SK-N-SH (cell line): ENCODE data around the gene HOXA6. TPM values are rescaled to one million over a fixed set of nuclear protein-coding genes. Genes with fewer than 3 reads are reported as not detected.
A peak's percentile ranks its signal among the peaks of the same experiment; 100 is the strongest.

Experiments used
- CTCF ChIA-PET: fragments of 300-600, 350-600 bp; formaldehyde crosslinking; extraction: SDS; loops from one replicate; lab custom pipeline; 2021; lab: Yijun Ruan, JAX
- POLR2A ChIA-PET: fragments of 350-600 bp; sonication (Branson Sonifier 250); formaldehyde crosslinking; extraction: SDS; loops from one replicate; lab custom pipeline; 2020; ENCODE audit warnings: antibody characterized with exemption, inconsistent platforms; lab: Yijun Ruan, JAX
- DNase-seq: peaks from one replicate; pipeline ENCODE4 v3.0.0; 2012
- H2AFZ ChIP-seq: fragments of 200-600 bp; sonication (generic); 2 replicates; pipeline ENCODE4 v1.8.1; 2016; ENCODE audit warnings: antibody characterized with exemption, mild to moderate bottlenecking, low read depth
- H3F3A ChIP-seq: fragments of 200-600 bp; sonication (generic); replicated peaks from 2 replicates; pipeline ENCODE3; 2016; ENCODE audit warnings: antibody characterized with exemption, mild to moderate bottlenecking; ENCODE audit not compliant: insufficient read depth
- H3K27ac ChIP-seq, 2 experiments: fragments of 200-500 bp in 1 of 2; fragments of 200-600 bp in 1 of 2; sonication (Bioruptor generic) in 1 of 2; sonication (generic), shearing (Covaris generic) in 1 of 2; 2 replicates each; pipeline versions ENCODE4 v1.5.1 to v1.6.1; 2014 to 2016; ENCODE audit warnings: low read depth in 2 of 2, inconsistent platforms in 1 of 2, low read length in 1 of 2, mild to moderate bottlenecking in 1 of 2, mixed read lengths in 1 of 2
- H3K27me3 ChIP-seq: fragments of 200-600 bp; sonication (generic), shearing (Covaris generic); 2 replicates; pipeline ENCODE4 v1.6.1; 2016; ENCODE audit warnings: mixed run types; ENCODE audit not compliant: insufficient read depth
- H3K36me3 ChIP-seq, 2 experiments: fragments of 200-500 bp in 1 of 2; fragments of 200-600 bp in 1 of 2; sonication (Bioruptor generic) in 1 of 2; sonication (generic) in 1 of 2; replicated peaks in 1 of 2; 2 replicates each; pipeline versions ENCODE3 to v1.5.1; 2014 to 2016; ENCODE audit warnings: low read length in 1 of 2, mild to moderate bottlenecking in 1 of 2; ENCODE audit not compliant: insufficient read depth in 2 of 2, control insufficient read depth in 1 of 2
- H3K4me1 ChIP-seq, 2 experiments: fragments of 200-500 bp in 1 of 2; fragments of 200-600 bp in 1 of 2; sonication (Bioruptor generic) in 1 of 2; sonication (generic), shearing (Covaris generic) in 1 of 2; 2 replicates each; pipeline versions ENCODE4 v1.5.1 to v1.6.1; 2014 to 2016; ENCODE audit warnings: low read depth in 1 of 2, low read length in 1 of 2, mixed run types in 1 of 2; ENCODE audit not compliant: insufficient read depth in 2 of 2, control insufficient read depth in 1 of 2
- H3K4me2 ChIP-seq: fragments of 200-600 bp; sonication (generic), shearing (Covaris generic); 2 replicates; pipeline ENCODE4 v1.6.1; 2017; ENCODE audit warnings: mixed run types
- H3K4me3 ChIP-seq, 2 experiments: fragments of 200-500 bp in 1 of 2; fragments of 200-600 bp in 1 of 2; sonication (Bioruptor generic) in 1 of 2; sonication (generic), shearing (Covaris generic) in 1 of 2; 2 replicates each; pipeline versions ENCODE4 v1.5.1 to v1.8.1; 2014 to 2016; ENCODE audit warnings: low read depth in 2 of 2, inconsistent platforms in 1 of 2, low read length in 1 of 2, mild to moderate bottlenecking in 1 of 2, mixed read lengths in 1 of 2, moderate library complexity in 1 of 2
- H3K79me2 ChIP-seq: fragments of 200-600 bp; sonication (generic); 2 replicates; pipeline ENCODE4 v1.8.1; 2017; ENCODE audit warnings: mild to moderate bottlenecking; ENCODE audit not compliant: insufficient read depth
- H3K9ac ChIP-seq: fragments of 200-600 bp; sonication (generic); 2 replicates; pipeline ENCODE4 v1.6.1; 2017; ENCODE audit warnings: mixed run types
- H3K9me2 ChIP-seq: fragments of 200-600 bp; sonication (generic); 2 replicates; pipeline ENCODE4 v1.6.1; 2017; ENCODE audit warnings: mixed run types
- H3K9me3 ChIP-seq: fragments of 200-600 bp; sonication (generic); 2 replicates; pipeline ENCODE4 v1.6.1; 2017; ENCODE audit warnings: mixed run types, mild to moderate bottlenecking, moderate library complexity
- H4K20me1 ChIP-seq: fragments of 200-600 bp; sonication (generic); 2 replicates; pipeline ENCODE4 v1.6.1; 2017; ENCODE audit warnings: mild to moderate bottlenecking, mixed run types; ENCODE audit not compliant: insufficient read depth
- EZH2phosphoT487 ChIP-seq: fragments of 200-600 bp; sonication (generic); IDR thresholded peaks from 2 replicates; pipeline ENCODE4 v1.6.1; 2017; ENCODE audit warnings: low read depth, mixed run types, mild to moderate bottlenecking, antibody characterized with exemption, moderate library complexity, borderline replicate concordance
- FOXM1 ChIP-seq: IDR thresholded peaks from 2 replicates; pipeline ENCODE4 v1.4.0; 2012; ENCODE audit warnings: low read depth, mild to moderate bottlenecking
- IRF3 ChIP-seq: fragments of 150-350 bp; IDR thresholded peaks from 2 replicates; pipeline ENCODE4 v1.6.1; 2016; ENCODE audit warnings: mild to moderate bottlenecking, low read depth, low read length
- MEF2A ChIP-seq: IDR thresholded peaks from 2 replicates; pipeline ENCODE4 v1.4.0; 2012; ENCODE audit warnings: low read depth, borderline replicate concordance
- USF1 ChIP-seq: IDR thresholded peaks from 2 replicates; pipeline ENCODE4 v1.4.0; 2012; ENCODE audit warnings: low read depth, borderline replicate concordance
- WGBS: methylation state at CpG from one replicate; pipeline ENCODE4 v1.1.6; 2017; ENCODE audit warnings: low lambda C conversion rate; 5-methylcytosine and 5-hydroxymethylcytosine counted together
- polyA plus RNA-seq, 3 experiments: library from polyadenylated mRNA; depleted of rRNA; stranded (reverse); fragments of >200 nt; gene quantifications; 2 replicates each; pipeline ENCODE4 v1.2.3, GENCODE V29; 2012

Gene HOXA6
- polyA plus RNA-seq, 1 of the 3 experiments (the other 2 are of a cell fraction), result not detected

- no peaks in the 10 kb centered on the region for H3K79me2 ChIP-seq
- TF ChIP-seq FOXM1 (no peak), IRF3 (no peak), EZH2phosphoT487 (no peak; the same call in 1 of the 2 replicates)
- H3K9me3 ChIP-seq, result no peaks in the 10 kb centered on the region
- H3K27ac ChIP-seq, result no peak overlapping the region
- H3K36me3 ChIP-seq, result no peaks in the 10 kb centered on the region
- H3K27me3 ChIP-seq, result peaks cover 94% of the 10 kb centered on the region
- ChIA-PET CTCF (interaction anchor here (0.9 to 12.1 kb wide), 8 partner anchors 8 to 796 kb away, joined by 3 to 205 read pairs (median 4); partner anchors contain the start of genes HOXA10 and HOXA3), POLR2A (no interaction called here)
- WGBS, result 25% methylated on average over 33 of the region's 46 CpGs
- H3K4me1 ChIP-seq, result peaks cover 0 to 3% of the 10 kb centered on the region in 2 experiments; a peak in 1 of 4 replicates
- peaks cover 13% of the 10 kb centered on the region for H4K20me1 ChIP-seq
- no peak overlapping the region for H3K4me3 ChIP-seq
- H2AFZ ChIP-seq, result no peak overlapping the region
- H3K9ac ChIP-seq, result no peak overlapping the region
- no peaks in the 10 kb centered on the region for H3K9me2 ChIP-seq
- H3F3A ChIP-seq, result peaks cover 20% of the 10 kb centered on the region
- no peak overlapping the region for H3K4me2 ChIP-seq
- DNase-seq, result no peak
Measured at GRCh38 chr7:27165996-27166530, 18.5 kb upstream of the HOXA6 start.

- Histone ChIP-seq H3F3A (peaks cover 15% of the 10 kb centered on the region), H3K36me3 (no peaks in the 10 kb centered on the region), H3K4me2 (0 out of 2 replicates have a peak within 1 kb of the TSS, but pooled peaks have one; percentile 4)
- POLR2A ChIA-PET, result no interaction called here
- TF ChIP-seq MEF2A (no peak), USF1 (peak; percentile 52; the same call in 1 of the 2 replicates), EZH2phosphoT487 (peak; percentile 92)
- TF ChIP-seq, all 33 proteins: peak for 2
- Histone ChIP-seq H3K9me2 (no peaks in the 10 kb centered on the region), H3K4me3 (no peak within 1 kb of the TSS), H2AFZ (no peak within 1 kb of the TSS), H3K79me2 (no peaks in the 10 kb centered on the region), H3K4me1 (peaks cover 0 to 8% of the 10 kb centered on the region in 2 experiments; a peak in 1 of 4 replicates), H3K9me3 (no peaks in the 10 kb centered on the region), H3K9ac (no peak within 1 kb of the TSS), H4K20me1 (peaks cover 9% of the 10 kb centered on the region), H3K27me3 (peaks cover 91% of the 10 kb centered on the region), H3K27ac (no peak within 1 kb of the TSS)
- CTCF ChIA-PET, result interaction anchor here (1.1 to 12.1 kb wide), 7 partner anchors 9 to 795 kb away, joined by 4 to 205 read pairs (median 4); partner anchors contain the start of genes HOXA10 and HOXA3
- 15% methylated on average over 32 of the region's 82 CpGs for WGBS
- no peak for DNase-seq
Measured at GRCh38 chr7:27165089-27165995, 17.8 kb upstream of the HOXA6 start, which contains the start of gene HOXA9. TSS of gene HOXA9 (minus strand) at chr7:27165537. CDS start at chr7:27165457, 80 bp downstream.
